Lower lobe of right lung (tissue), 2 donors: ENCODE data around the gene C3orf18. TPM values are rescaled to one million over a fixed set of nuclear protein-coding genes. Genes with fewer than 3 reads are reported as not detected.

Experiments used
- ATAC-seq, 2 donors: fragments of 200-7000 bp; cut with Tn5 transposase; one replicate each; pipeline ENCODE4 v1.9.1; 2020 to 2022; ENCODE audit warnings: mild to moderate bottlenecking in 2 of 2, moderate library complexity in 2 of 2
- DNase-seq: peaks from one replicate; pipeline ENCODE4 v3.0.0-alpha.2; 2020
- H3K27ac ChIP-seq: fragments of 200-600 bp; one replicate; pipeline ENCODE4 v1.8.0; 2022
- H3K27me3 ChIP-seq: fragments of 200-600 bp; one replicate; pipeline ENCODE4 v1.8.0; 2022; ENCODE audit warnings: low read depth
- H3K36me3 ChIP-seq: fragments of 200-600 bp; one replicate; pipeline ENCODE4 v1.8.0; 2022; ENCODE audit warnings: mild to moderate bottlenecking
- H3K4me1 ChIP-seq: fragments of 200-600 bp; one replicate; pipeline ENCODE4 v1.8.0; 2022
- H3K4me3 ChIP-seq: fragments of 200-600 bp; one replicate; pipeline ENCODE4 v1.8.0; 2022; ENCODE audit warnings: mild to moderate bottlenecking
- H3K9me3 ChIP-seq: fragments of 200-600 bp; one replicate; pipeline ENCODE4 v1.8.0; 2022
- CTCF ChIP-seq: fragments of 200-600 bp; IDR thresholded peaks from one replicate; pipeline ENCODE4 v1.8.0; 2022; ENCODE audit warnings: antibody characterized with exemption, mild to moderate bottlenecking
- intact Hi-C: fragments of 100-400 bp; cut with DNase I; formaldehyde crosslinking; loops from one replicate; pipeline ENCODE4 v1.11.0; 2022
- total RNA-seq: library from RNA; stranded (reverse); fragmentation: NEBNext Ultra II Directional; extraction: Animal tissue kit (Norgen Biotek cat#: 25700); gene quantifications from one replicate; pipeline ENCODE4 v1.2.1, GENCODE V29; 2021
- donor health status: DM: no; HTN: yes; CAD: no; lungs with severe emphysema.

Gene C3orf18
- total RNA-seq, 1 donor from 2014 or later, result 6.7 TPM

- Histone ChIP-seq H3K27ac (no peak overlapping the region), H3K27me3 (peaks cover 4% of the 10 kb centered on the region), H3K36me3 (no peaks in the 10 kb centered on the region), H3K4me3 (no peak overlapping the region), H3K4me1 (peaks cover 3% of the 10 kb centered on the region), H3K9me3 (no peaks in the 10 kb centered on the region)
- intact Hi-C loops, result no loop called here
- TF ChIP-seq CTCF, result no peak
- DNase-seq (no peak), ATAC-seq (no peak)
These were observed 32.7 kb downstream of the C3orf18 start for GRCh38 chr3:50534681-50535330.

GRCh38 chr3:50533807-50534461 lies 33.6 kb downstream of the C3orf18 start:
- Histone ChIP-seq H3K4me1 (peaks cover 4% of the 10 kb centered on the region), H3K27ac (no peak overlapping the region), H3K9me3 (no peaks in the 10 kb centered on the region), H3K36me3 (no peaks in the 10 kb centered on the region), H3K4me3 (no peak overlapping the region), H3K27me3 (peaks cover 6% of the 10 kb centered on the region)
- ATAC-seq (no peak), DNase-seq (no peak)
- intact Hi-C loops, result no loop called here
- TF ChIP-seq CTCF, result no peak

- Histone ChIP-seq H3K36me3 (no peaks in the 10 kb centered on the region), H3K4me1 (peaks cover 4% of the 10 kb centered on the region), H3K9me3 (no peaks in the 10 kb centered on the region), H3K4me3 (no peak overlapping the region), H3K27me3 (peaks cover 6% of the 10 kb centered on the region), H3K27ac (no peak overlapping the region)
- intact Hi-C loops, result no loop called here
- no peak for TF ChIP-seq CTCF
- DNase-seq (no peak), ATAC-seq (no peak)
These were observed 34.2 kb downstream of the C3orf18 start for GRCh38 chr3:50533316-50533715.

- H3K9me3 ChIP-seq, result no peaks in the 10 kb centered on the region
- H3K36me3 ChIP-seq, result no peaks in the 10 kb centered on the region
- H3K27ac ChIP-seq, result no peak overlapping the region
- H3K4me3 ChIP-seq, result no peak overlapping the region
- H3K4me1 ChIP-seq, result peaks cover 4% of the 10 kb centered on the region
- peaks cover 6% of the 10 kb centered on the region for H3K27me3 ChIP-seq
- ATAC-seq, result no peak
- TF ChIP-seq CTCF, result no peak
- DNase-seq, result no peak
- intact Hi-C loops, result no loop called here
These were observed 35.4 kb downstream of the C3orf18 start for GRCh38 chr3:50532062-50532705.

- Histone ChIP-seq H3K4me3 (no peak overlapping the region), H3K27me3 (peaks cover 6% of the 10 kb centered on the region), H3K4me1 (peaks cover 4% of the 10 kb centered on the region), H3K9me3 (no peaks in the 10 kb centered on the region), H3K36me3 (no peaks in the 10 kb centered on the region), H3K27ac (no peak overlapping the region)
- DNase-seq (no peak), ATAC-seq (no peak)
- TF ChIP-seq CTCF, result no peak
- intact Hi-C loops, result no loop called here
These were observed 36.3 kb downstream of the C3orf18 start for GRCh38 chr3:50531201-50531600.
